Measurements from ENCODE around the gene KIF27. TPM values are rescaled to one million over a fixed set of nuclear protein-coding genes. Genes with fewer than 3 reads are reported as not detected.
"Not testable (repeated sequence)": the region's sequence is repeated elsewhere in the genome, so short reads cannot be mapped to it uniquely, and the experiment has no call there.

Gene KIF27
- total RNA-seq, 1 donor from 2014 or later: 2.7 TPM

DNA sequence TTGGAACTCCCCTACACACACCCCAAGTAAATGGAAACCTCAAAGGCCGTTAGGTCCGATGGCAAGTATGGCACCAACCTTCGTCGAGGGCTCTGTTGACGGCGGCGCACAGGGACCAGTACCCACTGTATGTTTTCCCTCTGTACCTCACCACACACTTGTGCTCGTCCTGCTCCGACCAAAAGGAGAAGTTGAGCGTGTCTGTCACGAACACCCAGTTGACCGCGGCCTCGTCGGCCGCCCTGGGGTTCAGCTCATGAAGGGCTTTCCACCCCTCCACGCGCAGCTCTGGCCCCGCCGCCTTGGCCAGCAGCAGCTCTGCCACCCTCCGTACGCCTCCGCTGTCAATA is 34.8 kb upstream of the KIF27 start:
- Mint-ChIP-seq H3K27ac (peak overlapping the region; percentile 97), H3K4me1 (peaks cover 12% of the 10 kb centered on the region), H3K4me3 (peak overlapping the region; percentile 99), H3K9me3 (no peaks in the 10 kb centered on the region), H3K36me3 (ENCODE audit: low read depth) (peaks cover 26% of the 10 kb centered on the region), H3K27me3 (no peaks in the 10 kb centered on the region)
- peak; percentile 81 for DNase-seq
- intact Hi-C loops (cut with micrococcal nuclease): loop anchor here (1.0 to 10.0 kb wide), 3 partner anchors 24 to 339 kb away; partner anchors contain the start of genes HNRNPK, KIF27 and RMI1

DNA sequence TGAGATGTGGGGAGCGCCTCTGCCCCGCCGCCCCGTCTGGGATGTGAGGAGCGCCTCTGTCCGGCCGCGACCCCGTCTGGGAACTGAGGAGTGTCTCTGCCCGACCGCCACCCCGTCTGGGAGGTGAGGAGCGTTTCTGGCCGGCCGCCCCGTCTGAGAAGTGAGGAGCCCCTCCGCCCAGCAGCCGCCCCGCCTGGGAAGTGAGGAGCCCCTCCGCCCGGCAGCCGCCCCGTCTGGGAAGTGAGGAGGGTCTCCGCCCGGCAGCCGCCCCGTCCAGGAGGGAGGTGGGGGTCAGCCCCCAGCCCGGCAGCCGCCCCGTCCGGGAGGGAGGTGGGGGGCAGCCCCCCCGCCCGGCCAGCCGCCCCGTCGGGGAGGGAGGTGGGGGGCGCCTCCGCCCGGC is 26.9 kb upstream of the KIF27 start:
- H3K4me3 Mint-ChIP-seq; H3K9me3 Mint-ChIP-seq; H3K4me1 Mint-ChIP-seq; H3K27ac Mint-ChIP-seq; intact Hi-C loops (cut with micrococcal nuclease); DNase-seq; H3K27me3 Mint-ChIP-seq: not testable (repeated sequence)
- H3K36me3 Mint-ChIP-seq (ENCODE audit: low read depth): peaks cover 44% of the 10 kb centered on the region

DNA sequence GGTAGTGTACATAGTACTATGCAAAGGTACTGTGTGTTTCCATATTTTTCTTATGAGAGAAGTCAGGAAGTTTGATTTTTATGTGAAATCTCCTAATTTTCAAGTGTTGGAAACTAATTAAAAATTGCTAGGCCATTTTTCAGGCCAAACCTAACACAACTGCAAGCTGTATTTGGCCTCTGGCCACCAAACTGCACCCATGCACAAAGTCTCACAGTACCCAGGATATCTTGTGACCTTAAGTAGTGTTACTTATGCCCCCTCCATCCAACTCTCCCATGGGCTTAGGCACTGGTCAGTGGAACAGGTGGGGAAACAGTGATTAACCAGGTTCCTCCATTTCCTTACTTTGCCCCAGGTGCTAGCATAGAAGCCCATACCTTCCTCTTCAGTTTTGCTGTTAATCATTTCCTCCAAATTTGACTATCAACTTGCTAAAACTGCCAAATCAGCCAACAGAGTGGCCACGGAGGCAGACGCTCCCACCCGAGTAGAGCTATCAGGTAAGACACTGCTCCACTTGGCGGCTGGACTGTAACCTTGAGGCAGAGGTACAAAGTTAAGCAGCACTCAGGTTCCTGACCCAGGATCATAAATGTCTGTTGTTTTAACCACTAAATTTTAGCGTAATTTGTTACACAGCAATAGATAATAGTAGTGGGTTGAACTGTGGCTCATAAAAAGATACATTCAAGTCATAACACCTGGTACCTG is 19.5 kb upstream of the KIF27 start:
- no peak for DNase-seq
- peaks cover 5% of the 10 kb centered on the region for H3K4me1 Mint-ChIP-seq
- H3K27me3 Mint-ChIP-seq: no peaks in the 10 kb centered on the region
- intact Hi-C loops (cut with micrococcal nuclease): no loop called here
- no peaks in the 10 kb centered on the region for H3K9me3 Mint-ChIP-seq
- H3K36me3 Mint-ChIP-seq (ENCODE audit: low read depth): peaks cover 40% of the 10 kb centered on the region
- H3K27ac Mint-ChIP-seq: no peak overlapping the region
- no peak overlapping the region for H3K4me3 Mint-ChIP-seq

DNA sequence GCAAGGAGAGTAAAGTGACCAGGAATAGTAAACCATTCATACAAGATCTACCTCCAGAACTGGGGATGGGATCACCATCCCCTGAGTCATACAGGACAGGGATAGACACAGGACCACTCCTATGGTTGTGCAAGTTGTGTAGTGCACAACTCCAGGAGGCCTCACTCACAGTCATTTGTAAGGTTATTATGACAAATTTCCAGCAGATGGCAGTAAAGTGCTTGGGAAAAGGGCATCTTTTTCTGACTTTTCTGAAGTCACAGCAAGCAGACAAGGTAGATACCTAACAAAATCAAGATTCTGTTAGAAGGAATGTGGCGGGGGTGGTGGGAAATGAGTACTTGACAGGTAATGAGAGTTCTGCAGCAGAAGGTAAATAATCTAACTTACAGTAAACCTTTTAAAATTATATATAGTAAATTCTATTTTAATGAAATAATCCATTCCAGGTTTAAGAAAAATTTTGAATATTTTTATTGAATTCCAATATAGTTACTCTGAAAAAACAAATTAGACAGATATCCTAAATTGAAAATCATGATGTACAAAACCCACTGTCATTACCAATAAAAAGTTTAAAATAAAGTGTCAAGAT is 16.7 kb upstream of the KIF27 start:
- intact Hi-C loops (cut with micrococcal nuclease): loop anchor here (1.0 kb wide), 3 partner anchors 235 to 377 kb away; no protein-coding TSS in a partner anchor
- Mint-ChIP-seq H3K4me1 (peaks cover 10% of the 10 kb centered on the region), H3K9me3 (no peaks in the 10 kb centered on the region), H3K27ac (no peak overlapping the region), H3K36me3 (ENCODE audit: low read depth) (peaks cover 31% of the 10 kb centered on the region), H3K4me3 (no peak overlapping the region), H3K27me3 (no peaks in the 10 kb centered on the region)
- DNase-seq: peak; percentile 87

DNA sequence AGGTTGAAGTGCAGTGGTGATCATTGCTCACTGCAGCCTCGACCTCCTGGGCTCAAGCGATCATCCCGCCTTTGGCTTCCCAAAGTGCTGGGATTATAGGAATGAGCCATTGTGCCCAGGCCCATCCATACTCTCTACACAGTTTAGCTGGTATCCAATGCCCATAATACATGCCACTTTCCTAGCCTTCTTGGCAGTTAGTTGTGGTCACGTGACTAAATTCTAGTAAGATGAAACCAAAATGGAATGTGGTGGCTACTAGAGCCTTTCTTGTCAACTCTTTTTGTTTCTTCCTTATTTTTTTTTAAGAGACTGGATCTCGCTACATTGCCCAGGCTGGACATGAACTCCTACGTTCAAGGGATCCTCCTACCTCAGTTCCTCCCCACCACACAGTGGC is 15.3 kb upstream of the KIF27 start:
- no peak overlapping the region for H3K27ac Mint-ChIP-seq
- intact Hi-C loops (cut with micrococcal nuclease): no loop called here
- H3K4me1 Mint-ChIP-seq: peaks cover 17% of the 10 kb centered on the region
- peaks cover 19% of the 10 kb centered on the region for H3K36me3 Mint-ChIP-seq (ENCODE audit: low read depth)
- H3K9me3 Mint-ChIP-seq: no peaks in the 10 kb centered on the region
- no peak for DNase-seq
- no peak overlapping the region for H3K4me3 Mint-ChIP-seq
- H3K27me3 Mint-ChIP-seq: no peaks in the 10 kb centered on the region

DNA sequence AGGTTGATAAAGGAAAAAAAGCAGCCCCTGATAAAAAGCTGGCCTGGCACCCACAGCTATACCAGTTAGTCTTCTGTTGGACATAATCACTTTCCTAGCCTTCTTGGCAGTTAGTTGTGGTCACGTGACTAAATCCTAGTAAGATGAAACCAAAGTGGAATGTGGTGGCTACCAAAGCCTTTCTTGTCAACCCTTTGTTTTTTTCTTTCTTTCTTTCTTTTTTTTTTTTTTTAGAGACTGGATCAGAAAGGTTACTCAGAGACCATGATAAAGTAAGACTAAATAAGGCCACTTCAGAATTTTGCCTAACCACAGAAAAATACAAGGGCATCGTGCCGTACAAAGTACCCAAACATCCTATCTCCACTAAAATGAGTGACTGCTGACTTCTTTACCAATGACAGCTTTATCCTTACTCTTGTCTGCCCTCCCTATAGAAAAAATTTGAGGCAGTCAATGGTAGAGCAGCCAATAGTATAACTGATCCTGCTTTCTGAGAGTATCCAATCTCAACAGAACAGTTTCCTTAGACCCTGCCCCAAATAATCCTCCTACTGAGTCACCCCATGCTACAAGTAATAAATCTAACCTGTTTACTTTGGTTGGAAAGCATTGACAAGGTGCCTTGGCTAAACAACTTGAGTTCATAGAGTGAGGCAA is 14.2 kb upstream of the KIF27 start:
- H3K27me3 Mint-ChIP-seq: no peaks in the 10 kb centered on the region
- no peaks in the 10 kb centered on the region for H3K9me3 Mint-ChIP-seq
- peaks cover 12% of the 10 kb centered on the region for H3K36me3 Mint-ChIP-seq (ENCODE audit: low read depth)
- DNase-seq: no peak
- no peak overlapping the region for H3K27ac Mint-ChIP-seq
- no peak overlapping the region for H3K4me3 Mint-ChIP-seq
- intact Hi-C loops (cut with micrococcal nuclease): no loop called here
- H3K4me1 Mint-ChIP-seq: peaks cover 21% of the 10 kb centered on the region

DNA sequence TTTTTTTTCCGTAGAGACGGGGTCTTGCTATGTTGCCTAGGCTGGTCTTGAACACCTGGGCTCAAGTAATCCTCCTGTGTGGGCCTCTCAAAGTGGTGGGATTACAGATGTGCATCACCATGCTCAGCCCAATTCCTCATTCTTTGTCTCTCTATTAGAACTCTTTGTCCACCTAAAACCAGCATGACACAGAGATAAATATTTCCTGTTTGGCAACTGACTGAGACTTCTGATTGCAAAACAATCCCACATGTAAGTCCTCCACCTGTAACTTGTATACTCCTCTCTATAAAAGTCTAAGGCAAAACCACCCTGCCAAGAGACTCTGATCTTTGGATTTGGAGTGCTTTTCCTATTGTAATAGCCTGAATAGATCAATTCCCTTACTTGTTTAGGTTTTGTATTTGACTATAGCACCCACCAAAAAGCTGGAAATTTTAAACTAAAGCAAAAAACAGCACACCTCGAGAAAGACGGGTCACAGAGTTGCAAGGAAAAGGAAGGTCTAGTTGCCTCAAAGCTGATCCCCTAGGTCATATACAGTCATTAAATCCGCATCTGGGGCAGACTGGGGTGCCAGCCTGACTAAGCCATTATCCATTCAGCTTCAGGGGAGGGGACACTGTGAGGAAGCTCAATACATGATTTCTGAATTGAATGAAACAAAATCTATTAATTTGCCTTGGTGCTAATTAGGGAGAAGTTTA is 13.5 kb upstream of the KIF27 start:
- H3K9me3 Mint-ChIP-seq: no peaks in the 10 kb centered on the region
- DNase-seq: no peak
- no peaks in the 10 kb centered on the region for H3K27me3 Mint-ChIP-seq
- H3K4me3 Mint-ChIP-seq: no peak overlapping the region
- peaks cover 12% of the 10 kb centered on the region for H3K36me3 Mint-ChIP-seq (ENCODE audit: low read depth)
- no peak overlapping the region for H3K27ac Mint-ChIP-seq
- intact Hi-C loops (cut with micrococcal nuclease): no loop called here
- H3K4me1 Mint-ChIP-seq: peaks cover 21% of the 10 kb centered on the region

DNA sequence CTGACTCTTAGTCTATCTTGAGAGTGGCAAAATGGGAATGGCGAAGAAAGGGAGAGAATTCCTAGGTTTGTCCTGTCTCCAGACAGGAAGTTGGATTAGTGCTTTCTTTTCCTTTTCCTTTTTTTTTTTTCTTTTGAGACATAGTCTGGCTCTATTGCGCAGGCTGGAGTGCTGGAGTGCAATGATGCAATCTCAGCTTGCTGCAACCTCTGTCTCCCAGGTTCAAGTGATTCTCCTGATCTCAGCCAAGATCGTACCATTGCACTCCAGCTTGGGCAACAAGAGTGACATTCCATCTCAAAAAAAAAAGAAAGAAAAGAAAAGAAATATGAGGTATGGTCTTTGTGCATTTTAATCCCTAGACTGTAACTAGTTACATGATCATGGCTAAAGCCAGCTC is 12.6 kb upstream of the KIF27 start:
- Mint-ChIP-seq H3K27ac (no peak overlapping the region), H3K36me3 (ENCODE audit: low read depth) (peaks cover 7% of the 10 kb centered on the region), H3K9me3 (no peaks in the 10 kb centered on the region), H3K4me1 (peaks cover 21% of the 10 kb centered on the region), H3K27me3 (no peaks in the 10 kb centered on the region), H3K4me3 (no peak overlapping the region)
- no peak for DNase-seq
- intact Hi-C loops (cut with micrococcal nuclease): no loop called here

DNA sequence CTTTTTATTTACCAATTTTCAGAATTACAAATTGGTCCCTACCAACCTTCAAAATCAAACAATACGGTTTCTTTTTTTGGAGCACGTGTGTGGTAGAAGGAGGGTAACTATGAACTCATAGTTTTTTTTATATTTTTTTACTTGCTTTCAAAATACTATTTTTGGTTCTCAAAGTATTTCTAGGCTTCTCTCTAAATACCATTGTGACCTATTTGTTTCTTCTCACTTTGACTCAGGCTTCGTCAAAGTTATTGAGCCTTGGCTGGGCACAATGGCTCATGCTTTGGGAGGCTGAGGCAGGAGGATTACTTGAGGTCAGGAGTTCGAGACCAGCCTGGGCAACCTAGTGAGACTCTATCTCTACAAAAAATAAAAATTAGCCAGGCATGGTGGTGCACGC is 11.6 kb upstream of the KIF27 start:
- H3K9me3 Mint-ChIP-seq: no peaks in the 10 kb centered on the region
- H3K4me1 Mint-ChIP-seq: peaks cover 20% of the 10 kb centered on the region
- peaks cover 1% of the 10 kb centered on the region for H3K27me3 Mint-ChIP-seq
- no peak overlapping the region for H3K4me3 Mint-ChIP-seq
- intact Hi-C loops (cut with micrococcal nuclease): no loop called here
- peaks cover 3% of the 10 kb centered on the region for H3K36me3 Mint-ChIP-seq (ENCODE audit: low read depth)
- no peak for DNase-seq
- H3K27ac Mint-ChIP-seq: no peak overlapping the region

DNA sequence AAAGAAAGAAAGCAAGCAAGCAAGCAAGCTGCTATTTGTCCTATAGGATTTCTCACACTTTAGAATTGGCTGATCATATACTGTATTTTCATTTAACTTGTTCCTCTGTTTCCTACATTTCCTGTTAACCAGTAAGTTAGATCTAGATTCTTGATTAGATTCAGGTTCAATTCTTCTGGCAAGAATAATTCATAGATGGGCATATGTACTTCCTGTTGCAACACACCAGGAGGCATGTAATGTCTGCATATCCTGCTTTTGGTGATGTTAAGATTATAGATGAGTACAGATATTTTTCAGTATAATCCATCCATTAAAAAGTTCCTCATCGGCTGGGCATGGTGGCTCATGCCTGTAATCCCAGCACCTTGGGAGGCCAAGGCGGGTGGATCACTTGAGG is 10.8 kb upstream of the KIF27 start:
- Mint-ChIP-seq H3K4me3 (no peak overlapping the region), H3K9me3 (no peaks in the 10 kb centered on the region), H3K4me1 (peaks cover 18% of the 10 kb centered on the region), H3K36me3 (ENCODE audit: low read depth) (no peaks in the 10 kb centered on the region), H3K27ac (no peak overlapping the region), H3K27me3 (peaks cover 2% of the 10 kb centered on the region)
- intact Hi-C loops (cut with micrococcal nuclease): no loop called here
- DNase-seq: no peak

DNA sequence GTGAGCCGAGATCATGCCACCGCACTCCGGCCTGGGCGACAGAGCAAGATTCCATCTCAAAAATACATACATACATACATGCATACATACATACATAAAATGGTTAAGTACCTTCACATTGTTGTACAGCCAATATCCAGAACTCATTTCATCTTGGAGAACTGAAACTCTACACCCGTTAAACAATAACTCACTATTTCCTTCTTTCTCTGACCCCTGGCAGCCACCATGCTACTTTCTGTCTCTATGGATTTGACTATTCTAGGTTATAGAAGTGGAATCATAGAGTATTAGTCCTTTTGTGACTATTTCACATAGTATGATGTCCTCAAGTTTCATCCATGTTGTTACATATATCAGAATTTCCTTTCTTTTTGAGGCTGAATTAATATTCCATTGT is 9.6 kb upstream of the KIF27 start:
- Mint-ChIP-seq H3K36me3 (ENCODE audit: low read depth) (no peaks in the 10 kb centered on the region), H3K4me1 (peaks cover 16% of the 10 kb centered on the region), H3K4me3 (no peak overlapping the region), H3K9me3 (no peaks in the 10 kb centered on the region), H3K27me3 (peaks cover 2% of the 10 kb centered on the region), H3K27ac (no peak overlapping the region)
- intact Hi-C loops (cut with micrococcal nuclease): no loop called here
- no peak for DNase-seq

DNA sequence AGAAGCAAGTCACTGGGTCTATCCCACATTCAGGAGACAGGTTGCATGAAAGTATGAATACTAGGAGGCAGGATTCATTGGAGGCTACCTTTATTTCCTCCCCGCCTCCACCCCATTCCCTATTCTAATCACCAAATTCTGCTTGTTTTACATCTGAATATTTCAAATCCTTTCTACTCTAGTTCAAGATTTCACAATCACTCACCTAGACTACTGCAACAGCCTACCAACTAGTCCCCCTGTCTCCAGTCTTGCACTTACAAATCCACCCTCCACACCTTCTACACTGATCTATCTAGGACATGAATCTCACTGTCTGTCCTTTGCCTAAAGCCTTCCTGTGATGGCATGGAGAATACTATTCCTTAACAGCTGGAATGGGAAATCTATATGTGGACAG is 6.4 kb upstream of the KIF27 start:
- no peaks in the 10 kb centered on the region for H3K9me3 Mint-ChIP-seq
- H3K4me1 Mint-ChIP-seq: peaks cover 10% of the 10 kb centered on the region
- no peak overlapping the region for H3K27ac Mint-ChIP-seq
- intact Hi-C loops (cut with micrococcal nuclease): no loop called here
- H3K4me3 Mint-ChIP-seq: no peak overlapping the region
- no peak for DNase-seq
- no peaks in the 10 kb centered on the region for H3K36me3 Mint-ChIP-seq (ENCODE audit: low read depth)
- peaks cover 2% of the 10 kb centered on the region for H3K27me3 Mint-ChIP-seq

DNA sequence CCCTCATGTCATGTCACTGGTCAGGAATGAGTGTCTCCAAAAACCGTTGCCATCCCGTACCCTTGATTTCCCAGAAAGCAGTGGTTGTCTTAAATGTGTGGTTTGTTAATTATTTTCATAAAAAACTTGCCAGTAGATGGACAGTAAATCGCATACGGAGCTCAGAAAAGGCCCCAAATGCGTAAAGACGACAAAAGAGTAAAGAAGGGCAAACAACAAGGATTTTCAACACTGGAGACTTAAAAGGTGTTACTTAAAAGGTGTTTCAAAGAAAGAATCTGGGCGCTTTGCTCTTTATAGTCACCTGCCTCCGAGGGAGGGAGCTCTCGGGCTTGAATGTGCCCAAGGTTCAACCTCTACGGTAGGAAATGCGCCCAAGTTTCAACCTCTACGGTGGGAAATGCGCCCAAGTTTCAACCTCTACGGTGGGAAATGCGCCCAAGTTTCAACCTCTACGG is 734 bp downstream of the KIF27 start:
- peaks cover 11% of the 10 kb centered on the region for H3K4me1 Mint-ChIP-seq
- DNase-seq: no peak
- no peaks in the 10 kb centered on the region for H3K27me3 Mint-ChIP-seq
- H3K27ac Mint-ChIP-seq: peak overlapping the region; percentile 92
- peak overlapping the region; percentile 87 for H3K4me3 Mint-ChIP-seq
- H3K36me3 Mint-ChIP-seq (ENCODE audit: low read depth): peaks cover 1% of the 10 kb centered on the region
- no peaks in the 10 kb centered on the region for H3K9me3 Mint-ChIP-seq
- intact Hi-C loops (cut with micrococcal nuclease): loop anchor here (2.0 to 5.0 kb wide), 3 partner anchors 342 to 397 kb away; no protein-coding TSS in a partner anchor

DNA sequence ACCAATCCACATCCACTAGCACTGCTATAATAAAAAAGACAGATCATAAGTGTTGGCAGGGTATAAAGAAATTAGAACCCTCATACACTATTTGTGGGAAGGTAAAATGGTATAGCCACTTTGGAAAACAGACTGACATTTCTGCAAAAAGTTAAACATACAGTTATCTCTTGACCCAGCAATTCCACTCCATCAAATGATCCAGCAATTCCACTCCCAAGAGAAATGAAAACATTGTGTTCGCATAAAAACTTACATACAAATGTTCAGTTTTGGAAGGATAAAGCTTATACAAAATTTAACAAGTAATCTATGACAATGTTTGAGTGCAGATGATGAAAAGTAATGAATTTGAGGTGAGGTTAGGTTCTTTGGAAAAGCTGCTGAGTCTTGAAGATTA is 2.1 kb downstream of the KIF27 start:
- Mint-ChIP-seq H3K27me3 (no peaks in the 10 kb centered on the region), H3K4me1 (peaks cover 11% of the 10 kb centered on the region), H3K4me3 (no peak overlapping the region), H3K36me3 (ENCODE audit: low read depth) (peaks cover 1% of the 10 kb centered on the region), H3K27ac (no peak overlapping the region), H3K9me3 (no peaks in the 10 kb centered on the region)
- no peak for DNase-seq
- intact Hi-C loops (cut with micrococcal nuclease): no loop called here
